Measurements from ENCODE around the gene INSRR.

The INSRR gene

DNA sequence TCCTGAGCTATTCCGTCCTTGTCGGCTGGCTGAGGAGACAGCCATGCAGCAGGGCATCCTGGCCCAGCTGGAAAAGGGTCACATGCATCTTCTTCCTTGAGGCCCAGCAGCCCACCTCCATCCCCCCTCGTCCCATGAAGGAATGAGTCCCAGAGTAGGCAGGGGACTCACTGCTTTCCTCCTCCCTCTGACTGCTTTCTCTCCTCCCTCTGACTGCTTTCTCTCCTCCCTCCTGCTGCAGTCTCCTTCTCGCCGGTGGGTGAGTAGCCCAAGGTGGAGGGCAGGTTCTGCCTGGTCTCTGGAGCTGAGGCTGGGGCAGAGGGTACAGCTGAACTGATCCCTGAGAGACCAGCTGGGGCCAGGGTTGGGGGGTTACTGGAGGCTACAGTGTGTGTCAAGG is 15.2 kb upstream of the INSRR start:
- no peak for DNase-seq (ENCODE audit: low read depth)

DNA sequence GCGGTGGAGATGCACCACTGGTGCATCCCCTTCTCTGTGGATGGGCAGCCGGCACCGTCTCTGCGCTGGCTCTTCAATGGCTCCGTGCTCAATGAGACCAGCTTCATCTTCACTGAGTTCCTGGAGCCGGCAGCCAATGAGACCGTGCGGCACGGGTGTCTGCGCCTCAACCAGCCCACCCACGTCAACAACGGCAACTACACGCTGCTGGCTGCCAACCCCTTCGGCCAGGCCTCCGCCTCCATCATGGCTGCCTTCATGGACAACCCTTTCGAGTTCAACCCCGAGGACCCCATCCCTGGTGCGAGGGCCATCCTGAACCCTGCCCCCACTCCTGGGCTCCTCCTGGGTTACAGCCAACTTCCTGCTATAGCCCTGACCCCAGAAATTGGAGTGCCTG is 14.7 kb upstream of the INSRR start:
- no peak for DNase-seq (ENCODE audit: low read depth)

GRCh38 chr1:156869455-156869854 is 10.5 kb upstream of the INSRR start:
- DNase-seq (ENCODE audit: low read depth) = no peak

- no peak for DNase-seq (ENCODE audit: low read depth)
These were observed 9.4 kb upstream of the INSRR start for GRCh38 chr1:156868341-156868740.

- DNase-seq (ENCODE audit: low read depth) = no peak
These were observed 7.5 kb upstream of the INSRR start for GRCh38 chr1:156866249-156866909.

- no peak for DNase-seq (ENCODE audit: low read depth)
These were observed 6.9 kb upstream of the INSRR start for GRCh38 chr1:156865865-156866248.

GRCh38 chr1:156865258-156865657 is 6.3 kb upstream of the INSRR start:
- DNase-seq (ENCODE audit: low read depth) = no peak

- no peak for DNase-seq (ENCODE audit: low read depth)
These were observed 5.9 kb upstream of the INSRR start for GRCh38 chr1:156864796-156865195.

DNA sequence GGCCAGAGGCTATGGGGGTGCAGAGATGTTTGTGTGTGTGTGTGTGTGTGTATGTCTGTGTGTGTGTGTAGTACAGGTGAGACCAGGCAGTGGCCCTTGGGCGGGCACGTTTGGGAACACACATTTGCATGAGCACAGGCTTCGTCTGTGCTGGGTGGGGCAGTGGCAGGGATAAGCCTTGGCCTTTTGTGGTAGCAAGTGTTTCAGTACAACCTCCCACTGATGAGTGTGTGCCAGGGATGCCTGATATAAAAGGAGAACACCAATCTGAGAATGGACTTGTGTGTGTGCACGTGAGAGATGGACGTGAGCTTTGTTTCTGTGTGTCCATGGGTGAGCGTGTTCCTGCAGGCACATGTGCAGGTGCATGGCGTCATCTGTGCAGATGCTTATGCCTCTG is 4.7 kb upstream of the INSRR start:
- no peak for DNase-seq (ENCODE audit: low read depth)

GRCh38 chr1:156862997-156863599 is 4.2 kb upstream of the INSRR start:
- no peak for DNase-seq (ENCODE audit: low read depth)

GRCh38 chr1:156862584-156862983 is 3.7 kb upstream of the INSRR start:
- no peak for DNase-seq (ENCODE audit: low read depth)

DNA sequence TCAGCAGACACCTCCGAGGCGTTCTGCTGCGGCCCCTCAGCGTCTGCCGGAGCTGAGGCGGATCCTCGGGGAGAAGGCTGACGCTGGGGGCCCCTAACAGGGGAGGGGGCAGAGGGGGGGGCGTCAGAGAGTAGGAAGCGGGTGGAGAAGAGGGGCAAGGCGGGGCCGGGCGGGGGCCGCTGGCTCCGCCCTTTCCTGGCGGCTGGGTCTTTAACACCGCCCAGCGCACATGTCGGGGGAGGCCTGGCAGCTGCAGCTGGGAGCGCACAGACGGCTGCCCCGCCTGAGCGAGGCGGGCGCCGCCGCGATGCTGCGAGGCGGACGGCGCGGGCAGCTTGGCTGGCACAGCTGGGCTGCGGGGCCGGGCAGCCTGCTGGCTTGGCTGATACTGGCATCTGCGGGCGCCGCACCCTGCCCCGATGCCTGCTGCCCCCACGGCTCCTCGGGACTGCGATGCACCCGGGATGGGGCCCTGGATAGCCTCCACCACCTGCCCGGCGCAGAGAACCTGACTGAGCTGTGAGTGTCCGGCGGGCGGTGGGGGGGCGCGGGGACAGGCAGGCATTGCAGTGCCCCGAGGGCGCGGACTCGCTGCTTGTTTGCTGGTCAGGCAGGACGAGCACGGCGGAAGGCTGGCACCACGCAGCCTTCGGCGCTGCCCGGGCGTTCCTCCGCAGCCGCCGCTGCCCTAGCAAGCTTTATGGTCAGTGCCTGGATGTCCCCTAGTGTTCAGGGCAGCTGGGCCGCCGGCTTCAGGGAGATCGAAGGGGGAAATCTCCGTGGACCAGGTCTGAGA is 1.9 kb upstream of the INSRR start, which contains the start of gene NTRK1:
Gene NTRK1 (plus strand): TSS at position 238 of the 796 bp plus-strand sequence. CDS start 70 bp downstream, at position 308.
- DNase-seq (ENCODE audit: low read depth) = no peak

DNA sequence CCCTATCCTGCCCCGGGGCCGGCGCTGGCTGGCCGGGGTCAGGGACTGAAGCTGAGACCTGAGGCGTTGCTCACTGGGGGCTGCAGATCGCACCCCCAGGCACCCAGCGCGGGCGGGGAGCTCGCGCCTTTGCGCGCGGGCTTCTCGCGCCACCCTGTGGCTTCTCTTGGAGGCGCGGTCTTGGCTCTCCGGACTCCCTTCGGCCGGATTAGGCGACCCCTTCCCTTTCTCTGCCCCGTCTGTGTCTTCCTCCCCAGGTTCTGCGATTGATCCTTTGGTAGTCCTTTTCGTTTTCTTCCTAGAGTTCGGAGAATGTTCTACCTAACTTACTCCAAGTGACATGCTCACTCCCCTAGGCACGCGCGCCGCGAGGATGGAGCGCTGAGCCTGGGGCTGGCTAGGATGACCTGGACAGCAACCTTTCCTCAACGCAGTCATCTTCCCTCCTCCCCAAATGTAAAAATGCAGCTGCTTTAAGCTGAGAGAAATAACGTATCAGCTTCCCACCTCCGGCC is 1.3 kb upstream of the INSRR start:
- peak; percentile 9 for DNase-seq (ENCODE audit: low read depth)

GRCh38 chr1:156859523-156860112 is 701 bp upstream of the INSRR start:
- DNase-seq (ENCODE audit: low read depth) = no peak

- DNase-seq (ENCODE audit: low read depth) = no peak
These were observed 361 bp downstream of the INSRR start for GRCh38 chr1:156858555-156858956.

DNA sequence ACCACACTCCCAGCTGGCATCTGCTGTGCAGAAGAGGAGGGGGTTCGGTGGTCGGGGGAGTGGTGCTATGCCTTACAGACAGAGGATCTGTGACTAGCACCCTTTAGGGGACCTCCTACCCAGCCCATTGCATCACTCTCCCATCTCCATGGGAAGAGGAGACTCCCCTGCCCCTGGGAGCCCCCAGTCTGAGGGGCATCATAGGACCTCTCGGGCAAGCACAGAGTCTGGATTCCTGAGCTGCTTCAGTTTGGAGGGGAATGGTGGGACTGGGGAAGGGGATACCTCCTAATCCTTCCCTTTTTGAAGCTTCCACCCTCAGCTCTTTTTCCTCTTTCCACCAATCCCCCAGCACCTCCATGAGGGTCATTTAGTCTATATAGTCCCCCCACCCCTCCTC is 1.4 kb downstream of the INSRR start:
- no peak for DNase-seq (ENCODE audit: low read depth)

DNA sequence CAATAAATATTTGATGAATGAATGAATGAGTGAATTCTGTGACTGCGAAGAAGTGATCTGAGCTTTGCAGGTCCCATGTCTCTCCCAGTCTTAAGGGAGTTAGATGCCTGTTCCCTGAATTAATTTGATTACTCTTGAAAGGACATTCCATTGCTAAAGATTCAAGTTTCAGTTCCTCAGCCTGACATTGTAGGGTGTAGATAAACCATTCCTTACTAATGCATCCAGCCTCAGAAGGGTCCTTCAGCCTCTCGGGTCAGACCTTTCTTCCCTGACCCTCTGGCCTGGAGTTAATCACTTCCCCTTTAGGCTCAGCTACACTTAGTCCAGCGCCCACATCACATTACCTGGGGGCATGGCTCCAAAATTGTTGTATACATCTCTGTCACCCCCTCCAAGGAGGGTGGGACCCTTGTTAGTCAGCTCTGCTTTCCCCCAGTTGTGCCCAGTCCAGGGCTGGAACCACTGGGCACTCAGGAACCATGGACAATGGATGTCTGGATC is 2.6 kb downstream of the INSRR start:
- DNase-seq (ENCODE audit: low read depth) = no peak

DNA sequence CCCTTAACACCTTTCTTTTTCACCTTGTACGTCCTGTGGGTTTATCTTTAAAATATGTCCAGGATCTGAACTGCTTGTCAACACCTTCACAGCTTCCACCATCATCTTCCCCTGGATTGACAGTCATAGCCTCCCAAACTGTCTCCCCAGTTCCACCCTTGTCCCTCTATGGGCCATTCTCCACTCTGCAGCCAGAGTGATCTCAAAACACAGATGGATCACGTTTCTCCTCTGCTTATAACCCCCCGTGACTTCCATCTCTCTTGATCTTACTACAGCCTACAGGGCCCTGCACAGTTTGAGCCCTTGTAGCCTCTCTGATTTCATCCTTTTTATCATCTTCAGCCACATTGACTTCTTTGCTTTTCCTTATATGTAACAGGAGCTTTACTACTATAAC is 4.3 kb downstream of the INSRR start:
- DNase-seq (ENCODE audit: low read depth) = no peak

DNA sequence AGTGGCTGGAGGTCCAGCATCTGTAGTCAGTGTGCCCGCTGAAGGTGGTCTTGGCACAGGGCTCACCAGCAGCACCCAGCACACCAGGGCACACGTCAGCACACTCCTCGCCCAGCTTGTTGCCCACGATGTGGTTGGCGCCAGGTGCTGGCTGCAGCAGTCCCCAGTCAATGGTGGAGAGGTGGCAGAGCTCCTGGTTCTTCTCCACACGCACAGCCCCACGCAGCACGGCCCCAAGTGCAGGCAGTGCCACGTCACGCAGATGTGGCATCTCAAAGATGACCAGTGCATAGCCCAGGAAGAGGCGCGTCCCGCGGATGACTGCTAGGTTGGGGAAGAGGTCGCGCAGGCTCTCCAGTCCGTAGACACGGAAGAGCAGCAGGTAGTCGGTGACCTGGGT is 5.2 kb downstream of the INSRR start:
- no peak for DNase-seq (ENCODE audit: low read depth)

DNA sequence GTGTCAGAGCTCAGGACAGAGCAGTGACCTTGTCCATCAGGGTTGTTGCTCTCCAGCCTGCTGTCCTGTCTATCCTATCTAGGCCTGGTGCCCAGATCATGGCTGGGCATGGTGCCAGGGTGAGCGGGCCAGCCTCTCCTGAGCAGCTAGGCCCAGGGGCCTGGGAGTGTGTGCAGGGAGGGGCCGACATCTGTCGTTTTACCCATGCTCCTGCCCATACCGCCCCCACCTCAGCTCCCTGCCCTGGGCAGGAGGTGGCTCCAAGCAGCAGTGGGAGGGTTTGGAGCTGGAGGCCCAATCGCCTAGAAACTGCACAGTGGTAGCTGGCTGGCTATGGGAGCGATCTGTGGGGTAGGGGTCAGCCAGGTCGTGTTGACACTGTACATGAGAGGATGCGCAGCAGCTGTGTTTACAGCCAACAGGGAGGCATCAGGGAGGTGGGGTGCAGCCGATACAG is 6.5 kb downstream of the INSRR start:
- DNase-seq (ENCODE audit: low read depth) = no peak

DNA sequence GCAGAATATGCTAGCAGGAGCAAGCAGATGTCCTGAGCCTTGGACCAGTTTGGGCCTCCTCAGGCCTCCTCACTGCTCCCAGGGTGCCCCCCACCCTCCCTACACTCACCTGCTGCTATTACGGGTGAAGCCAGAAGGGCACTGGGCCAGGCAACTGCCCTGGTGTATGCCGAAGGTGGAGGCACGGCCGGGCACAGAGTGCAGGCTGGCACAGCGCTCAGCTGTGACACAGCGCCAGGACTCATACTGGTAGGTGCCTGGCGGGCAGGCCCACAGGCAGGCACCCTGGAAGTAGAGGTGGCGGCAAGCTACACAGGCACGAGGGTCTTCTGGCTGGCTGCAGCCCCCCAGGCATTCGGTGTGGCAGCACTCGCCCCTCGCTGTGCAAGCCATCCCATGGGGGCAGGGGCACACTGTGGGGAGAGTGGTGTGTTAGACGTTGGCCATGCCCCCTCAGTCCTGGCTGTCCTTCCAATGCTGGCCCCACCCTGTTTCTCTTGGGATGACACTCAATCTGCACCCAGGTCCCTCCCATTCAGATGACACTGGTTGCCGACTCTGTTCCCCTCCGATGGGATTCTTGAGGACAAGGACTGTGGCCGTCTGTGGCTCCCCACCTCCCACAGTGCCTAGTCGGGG is 7.0 kb downstream of the INSRR start:
- no peak for DNase-seq (ENCODE audit: low read depth)

GRCh38 chr1:156849151-156849496 is 9.8 kb downstream of the INSRR start:
- no peak for DNase-seq (ENCODE audit: low read depth)

All from HS-5 (cell line).